HepG2 (cell line): ENCODE data around the gene BANP. TPM values are rescaled to one million over a fixed set of nuclear protein-coding genes. Genes with fewer than 3 reads are reported as not detected.
A peak's percentile ranks its signal among the peaks of the same experiment; 100 is the strongest.

Source experiments
- ATAC-seq: fragments of 200-7000 bp; cut with Tn5 transposase; 3 replicates; pipeline ENCODE4 v1.9.1; 2020; ENCODE audit warnings: mild to moderate bottlenecking, moderate library complexity
- BruUV-seq: library from RNA; stranded (reverse); fragments of 400-500 nt; replicated peaks from 2 replicates; lab custom pipeline; 2021; lab: Mats Ljungman, UMichigan
- CTCF ChIA-PET: fragments of 300-600 bp; formaldehyde crosslinking; extraction: SDS; loops from one replicate; lab custom pipeline; 2021; ENCODE audit warnings: low total read pairs, inconsistent platforms, low intra/inter-chr PET ratio; lab: Yijun Ruan, JAX
- POLR2A ChIA-PET: fragments of 350-600 bp; sonication (Branson Sonifier 250); formaldehyde crosslinking; loops from one replicate; lab custom pipeline; 2020; ENCODE audit warnings: antibody characterized with exemption, inconsistent platforms; lab: Yijun Ruan, JAX
- DNase-seq: peaks from one replicate; pipeline ENCODE4 v3.0.0-alpha.2; 2015; ENCODE audit warnings: low spot score
- FAIRE-seq: peaks from 3 replicates; lab custom pipeline; 2011; peaks lifted over from hg19 to GRCh38; lab: Jason Lieb, UNC
- H2AFZ ChIP-seq: one replicate; pipeline ENCODE4 v1.6.1; 2011; ENCODE audit warnings: low read length, inconsistent platforms
- H3K27ac ChIP-seq: fragments of 300-600 bp; 3 replicates; pipeline ENCODE4 v1.8.0; 2011; ENCODE audit warnings: mixed run types, mild to moderate bottlenecking, mixed read lengths, low read length, inconsistent platforms; ENCODE audit not compliant: insufficient read depth; ENCODE audit errors: extremely low read length
- H3K27me3 ChIP-seq, 2 experiments: fragments of 200-600 bp in 1 of 2; 2 replicates in 1 of 2; 3 replicates in 1 of 2; pipeline versions ENCODE4 v1.6.0 to v1.8.0; 2011; ENCODE audit warnings: low read length in 2 of 2, mild to moderate bottlenecking in 2 of 2, moderate library complexity in 2 of 2, inconsistent platforms in 1 of 2; ENCODE audit not compliant: insufficient read depth in 2 of 2, control insufficient read depth in 1 of 2
- H3K36me3 ChIP-seq, 2 experiments: fragments of 200-600 bp in 1 of 2; replicated peaks in 1 of 2; 2 replicates in 1 of 2; 3 replicates in 1 of 2; pipeline versions ENCODE4 v1.5.1 to v1.8.0; 2011; ENCODE audit warnings: low read length in 2 of 2, inconsistent platforms in 1 of 2; ENCODE audit not compliant: insufficient read depth in 2 of 2, control insufficient read depth in 1 of 2
- H3K4me1 ChIP-seq: 2 replicates; pipeline ENCODE4 v1.5.1; 2012; ENCODE audit warnings: low read length, inconsistent platforms; ENCODE audit not compliant: insufficient read depth
- H3K4me2 ChIP-seq: 2 replicates; pipeline ENCODE4 v1.6.0; 2011; ENCODE audit warnings: low read depth, low read length, inconsistent platforms
- H3K4me3 ChIP-seq, 3 experiments: fragments of 200-600 bp in 1 of 3; sonication (generic), shearing (Covaris generic) in 1 of 3; replicated peaks in 1 of 3; 2 replicates each; pipeline ENCODE4 v1.5.1; 2011 to 2016; ENCODE audit warnings: low read length in 3 of 3, inconsistent platforms in 2 of 3, low read depth in 2 of 3, mild to moderate bottlenecking in 2 of 3, control low read depth in 1 of 3, mixed read lengths in 1 of 3; ENCODE audit not compliant: insufficient read depth in 1 of 3
- H3K79me2 ChIP-seq: one replicate; pipeline ENCODE4 v1.6.1; 2011; ENCODE audit warnings: low read length, inconsistent platforms; ENCODE audit not compliant: insufficient read depth
- H3K9ac ChIP-seq: 2 replicates; pipeline ENCODE4 v1.6.0; 2011; ENCODE audit warnings: mild to moderate bottlenecking, low read depth, low read length, inconsistent platforms; ENCODE audit not compliant: insufficient read depth
- H3K9me3 ChIP-seq: 2 replicates; pipeline ENCODE4 v1.5.1; 2012; ENCODE audit warnings: mild to moderate bottlenecking, low read length
- H4K20me1 ChIP-seq: 2 replicates; pipeline ENCODE4 v1.6.0; 2011; ENCODE audit warnings: inconsistent platforms, mild to moderate bottlenecking, low read length, moderate library complexity; ENCODE audit not compliant: insufficient read depth
- BRCA1 ChIP-seq: sonication (generic); formaldehyde crosslinking; IDR thresholded peaks from 2 replicates; pipeline ENCODE4 v1.4.0; 2020; ENCODE audit warnings: missing genetic modification reagents
- EHMT2 ChIP-seq: fragments of 200-600 bp; sonication (generic); IDR thresholded peaks from 2 replicates; pipeline ENCODE4 v1.7.0; 2017; ENCODE audit warnings: antibody characterized with exemption, low read depth, low read length, borderline replicate concordance
- RBM22 ChIP-seq: fragments of 200-400 bp; formaldehyde crosslinking; optimal IDR thresholded peaks from 2 replicates; pipeline ENCODE3; 2017; ENCODE audit warnings: mild to moderate bottlenecking, low read length, moderate library complexity
- SALL1 ChIP-seq: sonication (generic); formaldehyde crosslinking; IDR thresholded peaks from 2 replicates; pipeline ENCODE4 v1.8.0; 2022; ENCODE audit warnings: mild to moderate bottlenecking, missing genetic modification reagents
- SNRNP70 ChIP-seq: fragments of 200-400 bp; formaldehyde crosslinking; IDR thresholded peaks from 2 replicates; pipeline ENCODE4 v1.6.1; 2017; ENCODE audit warnings: mild to moderate bottlenecking, low read depth, low read length, moderate library complexity
- ZBTB38 ChIP-seq: sonication (generic); formaldehyde crosslinking; IDR thresholded peaks from 2 replicates; pipeline ENCODE4 v1.5.1; 2020; ENCODE audit warnings: mild to moderate bottlenecking, missing genetic modification reagents
- ZFP36L1 ChIP-seq: sonication (generic); formaldehyde crosslinking; IDR thresholded peaks from 2 replicates; pipeline ENCODE4 v1.8.0; 2022; ENCODE audit warnings: mild to moderate bottlenecking, missing genetic modification reagents, moderate library complexity
- ZFP37 ChIP-seq: sonication (generic); formaldehyde crosslinking; IDR thresholded peaks from 2 replicates; pipeline ENCODE4 v1.4.0; 2020; ENCODE audit warnings: missing genetic modification reagents, borderline replicate concordance
- ZNF253 ChIP-seq: sonication (generic); formaldehyde crosslinking; IDR thresholded peaks from 2 replicates; pipeline ENCODE4 v1.8.0; 2022; ENCODE audit warnings: mild to moderate bottlenecking, missing genetic modification reagents, borderline replicate concordance
- ZNF367 ChIP-seq: sonication (generic); formaldehyde crosslinking; IDR thresholded peaks from 2 replicates; pipeline ENCODE4 v1.4.0; 2020; ENCODE audit warnings: missing genetic modification reagents, borderline replicate concordance
- WGBS: methylation state at CpG from one replicate; pipeline ENCODE4 v1.1.6; 2017; ENCODE audit warnings: low lambda C conversion rate; 5-methylcytosine and 5-hydroxymethylcytosine counted together
- in situ Hi-C: cut with HindIII; loops from 2 replicates; pipeline ENCODE4 v1.10.0; 2017; ENCODE audit warnings: low pct_unique_long_range_greater_than_20kb; ENCODE audit not compliant: extremely low pct_ligation_motif_present
- intact Hi-C: fragments of 100-400 bp; cut with micrococcal nuclease; formaldehyde crosslinking; loops from one replicate; pipeline ENCODE4 v1.10.0; 2022; ENCODE audit not compliant: unreplicated experiment
- polyA plus RNA-seq, 8 experiments: library from polyadenylated mRNA; depleted of rRNA in 3 of 8; stranded (reverse) in 7 of 8; unstranded in 1 of 8; fragments of >200 nt; fragmentation: Illumina TruSeq in 4 of 8; extraction: Trizol in 4 of 8; gene quantifications; 2 replicates each; pipeline versions ENCODE4 v1.2.1 to v1.2.3, GENCODE V29; 2011 to 2016; ENCODE audit warnings: low read depth in 4 of 8, missing spikeins in 1 of 8, mixed read lengths in 1 of 8; ENCODE audit not compliant: insufficient read depth in 1 of 8
- total RNA-seq, 5 experiments: library from RNA; depleted of rRNA; stranded (reverse); fragments of >200 nt; fragmentation: Illumina TruSeq; extraction: Trizol; gene quantifications; 2 replicates each; pipeline ENCODE4 v1.2.3, GENCODE V29; 2016; ENCODE audit warnings: low read depth in 1 of 5
- TF ChIP-seq, protein P1 (sequence below): sonication (generic); formaldehyde crosslinking; IDR thresholded peaks from 2 replicates; pipeline ENCODE4 v1.4.0; 2020; ENCODE audit warnings: missing genetic modification reagents, low read depth, mild to moderate bottlenecking, borderline replicate concordance
- TF ChIP-seq, protein P2 (sequence below): IDR thresholded peaks from 2 replicates; pipeline ENCODE4 v1.6.1; 2016; ENCODE audit warnings: missing biosample characterization, missing genetic modification reagents, low read depth

The BANP gene
- total and polyA plus RNA-seq, 2 of the 13 experiments (the other 11 are each of a cell fraction or from before 2014, with no cell fraction given): 20.2 to 23.8 TPM

DNA sequence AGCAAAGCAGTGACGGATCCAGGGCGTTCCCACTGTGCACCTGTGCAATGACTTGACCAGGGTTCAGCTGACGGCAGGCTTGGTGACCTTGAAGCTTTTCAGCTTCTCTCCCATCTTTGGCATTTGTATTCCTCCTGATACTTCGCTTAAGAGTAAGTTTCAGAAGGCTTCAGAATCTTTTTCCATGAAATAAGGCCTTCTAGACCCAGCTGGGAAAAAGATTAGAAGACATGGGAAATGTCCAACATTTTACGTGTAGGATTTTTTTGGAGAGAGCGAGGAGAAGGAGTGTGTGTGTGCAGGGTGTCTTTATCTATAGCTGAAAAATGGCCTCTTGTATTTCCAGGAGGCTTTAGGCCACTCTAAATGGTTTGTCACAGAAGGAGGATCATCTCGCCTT is 104.1 kb downstream of the BANP start:
- TF ChIP-seq SNRNP70 (no peak), RBM22 (peak; percentile 47)
- whole genome bisulfite sequencing: 92% methylated on average over 7 of the region's 7 CpGs

DNA sequence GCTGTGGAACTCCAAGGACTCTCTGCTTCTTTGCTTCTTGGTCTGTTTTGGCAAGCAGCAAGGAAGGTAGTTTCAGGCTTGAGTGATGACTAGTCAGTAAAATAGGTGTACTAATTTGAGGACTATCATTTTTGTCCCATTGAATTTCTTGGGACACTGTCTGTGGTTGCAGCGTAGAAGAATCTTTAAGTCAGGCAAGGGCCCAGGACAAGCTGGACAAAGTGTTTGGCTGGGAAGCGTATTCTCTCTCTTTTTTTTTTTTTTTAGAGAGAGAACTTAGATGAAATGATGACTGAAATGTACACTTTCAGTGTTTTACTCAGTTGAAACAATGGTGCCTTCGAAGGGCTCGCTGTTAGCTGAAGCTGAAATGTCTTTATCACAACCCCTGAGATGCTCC is 105.0 kb downstream of the BANP start:
- FAIRE-seq: no peak
- intact Hi-C loops: no loop called here

More for the DNA sequence above, 104.1 kb downstream of the BANP start:
- in situ Hi-C loops: no loop called here
- H3K36me3 ChIP-seq: peaks cover 6 to 10% of the 10 kb centered on the region in 2 experiments; a peak in 4 of 5 replicates
- no peak for DNase-seq
- POLR2A ChIA-PET: no interaction called here
- CTCF ChIA-PET: no interaction called here
- no peaks in the 10 kb centered on the region for H3K4me1 ChIP-seq
- no peaks in the 10 kb centered on the region for H3K79me2 ChIP-seq
- H4K20me1 ChIP-seq: no peaks in the 10 kb centered on the region
- no peak overlapping the region for H3K4me2 ChIP-seq
- no peaks in the 10 kb centered on the region for H3K9me3 ChIP-seq
- no TSS peak for BruUV-seq
- H3K4me3 ChIP-seq: no peak overlapping the region
- no peak overlapping the region for H2AFZ ChIP-seq
- intact Hi-C loops: no loop called here
- no peak for FAIRE-seq
- H3K9ac ChIP-seq: no peak overlapping the region
- ATAC-seq: no peak
- no peak overlapping the region for H3K27ac ChIP-seq
- no peaks in the 10 kb centered on the region for H3K27me3 ChIP-seq

More for the DNA sequence above, 105.0 kb downstream of the BANP start:
- in situ Hi-C loops: no loop called here
- TF ChIP-seq ZFP36L1 (CRISPR knock-in tag) (no peak), EHMT2 (no peak), BRCA1 (no peak), ZBTB38 (CRISPR knock-in tag) (no peak), ZNF367 (CRISPR knock-in tag) (no peak), ZNF253 (no peak), SALL1 (CRISPR knock-in tag) (no peak), ZFP37 (CRISPR knock-in tag) (no peak)
- TF ChIP-seq, protein P1, sequence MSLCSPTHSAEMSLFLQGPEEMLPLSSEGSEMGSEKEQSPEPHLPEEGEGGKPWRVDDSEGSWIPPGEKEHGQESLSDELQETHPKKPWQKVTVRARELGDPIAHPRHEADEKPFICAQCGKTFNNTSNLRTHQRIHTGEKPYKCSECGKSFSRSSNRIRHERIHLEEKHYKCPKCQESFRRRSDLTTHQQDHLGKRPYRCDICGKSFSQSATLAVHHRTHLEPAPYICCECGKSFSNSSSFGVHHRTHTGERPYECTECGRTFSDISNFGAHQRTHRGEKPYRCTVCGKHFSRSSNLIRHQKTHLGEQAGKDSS (CRISPR knock-in tag): no peak
- TF ChIP-seq, protein P2, sequence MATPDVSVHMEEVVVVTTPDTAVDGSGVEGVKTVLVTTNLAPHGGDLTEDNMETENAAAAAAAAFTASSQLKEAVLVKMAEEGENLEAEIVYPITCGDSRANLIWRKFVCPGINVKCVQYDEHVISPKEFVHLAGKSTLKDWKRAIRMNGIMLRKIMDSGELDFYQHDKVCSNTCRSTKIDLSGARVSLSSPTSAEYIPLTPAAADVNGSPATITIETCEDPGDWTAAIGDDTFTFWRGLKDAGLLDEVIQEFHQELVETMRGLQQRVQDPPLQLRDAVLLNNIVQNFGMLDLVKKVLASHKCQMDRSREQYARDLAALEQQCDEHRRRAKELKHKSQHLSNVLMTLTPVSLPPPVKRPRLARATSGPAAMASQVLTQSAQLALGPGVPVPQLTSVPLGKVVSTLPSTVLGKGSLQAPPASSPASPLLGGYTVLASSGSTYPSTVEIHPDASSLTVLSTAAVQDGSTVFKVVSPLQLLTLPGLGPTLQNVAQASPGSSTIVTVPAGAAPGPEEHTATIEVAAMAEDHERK: no peak
- ATAC-seq (no peak), DNase-seq (no peak)
- Histone ChIP-seq H3K4me1 (no peaks in the 10 kb centered on the region), H3K9me3 (no peaks in the 10 kb centered on the region), H4K20me1 (no peaks in the 10 kb centered on the region), H3K79me2 (no peaks in the 10 kb centered on the region), H3K36me3 (peaks cover 6 to 11% of the 10 kb centered on the region in 2 experiments; a peak in 4 of 5 replicates), H2AFZ (no peak overlapping the region), H3K4me3 (no peak overlapping the region), H3K4me2 (no peak overlapping the region), H3K27me3 (no peaks in the 10 kb centered on the region), H3K27ac (no peak overlapping the region), H3K9ac (no peak overlapping the region)
- CTCF ChIA-PET: no interaction called here
- WGBS: 78% methylated on average over 4 of the region's 4 CpGs
- POLR2A ChIA-PET: no interaction called here
- BruUV-seq: no TSS peak
